Measurements from ENCODE around the gene CCDC201.

DNA sequence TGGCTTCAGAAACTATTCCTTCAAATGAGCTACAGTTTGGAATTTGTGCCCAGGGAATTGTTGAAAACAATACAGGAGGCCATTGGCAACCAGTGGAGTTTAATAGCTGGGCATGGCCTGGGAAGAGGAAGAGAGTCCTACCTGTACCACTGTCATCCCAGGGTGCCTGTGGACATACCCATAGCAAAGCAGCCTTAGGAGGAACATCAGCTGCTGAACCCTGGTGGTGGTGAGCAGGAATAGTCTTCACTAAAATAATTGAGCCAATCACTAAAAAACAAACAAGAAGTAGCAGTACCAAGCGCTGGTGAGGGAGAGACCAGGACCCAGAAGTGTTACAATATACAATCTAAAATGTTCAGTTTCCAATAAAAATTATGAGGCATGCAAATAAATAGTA lies 29.9 kb upstream of the CCDC201 start:
- TF ChIP-seq, protein P1, sequence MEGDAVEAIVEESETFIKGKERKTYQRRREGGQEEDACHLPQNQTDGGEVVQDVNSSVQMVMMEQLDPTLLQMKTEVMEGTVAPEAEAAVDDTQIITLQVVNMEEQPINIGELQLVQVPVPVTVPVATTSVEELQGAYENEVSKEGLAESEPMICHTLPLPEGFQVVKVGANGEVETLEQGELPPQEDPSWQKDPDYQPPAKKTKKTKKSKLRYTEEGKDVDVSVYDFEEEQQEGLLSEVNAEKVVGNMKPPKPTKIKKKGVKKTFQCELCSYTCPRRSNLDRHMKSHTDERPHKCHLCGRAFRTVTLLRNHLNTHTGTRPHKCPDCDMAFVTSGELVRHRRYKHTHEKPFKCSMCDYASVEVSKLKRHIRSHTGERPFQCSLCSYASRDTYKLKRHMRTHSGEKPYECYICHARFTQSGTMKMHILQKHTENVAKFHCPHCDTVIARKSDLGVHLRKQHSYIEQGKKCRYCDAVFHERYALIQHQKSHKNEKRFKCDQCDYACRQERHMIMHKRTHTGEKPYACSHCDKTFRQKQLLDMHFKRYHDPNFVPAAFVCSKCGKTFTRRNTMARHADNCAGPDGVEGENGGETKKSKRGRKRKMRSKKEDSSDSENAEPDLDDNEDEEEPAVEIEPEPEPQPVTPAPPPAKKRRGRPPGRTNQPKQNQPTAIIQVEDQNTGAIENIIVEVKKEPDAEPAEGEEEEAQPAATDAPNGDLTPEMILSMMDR (IDR thresholded peaks at IDR 0.05 in 8 of 11, conservative IDR thresholded peaks at IDR 0.05 in 3 of 11): no peak
- TF ChIP-seq POLR2A (IDR thresholded peaks at IDR 0.05): no peak
